Measurements from ENCODE around the gene ARFIP1. TPM values are rescaled to one million over a fixed set of nuclear protein-coding genes. Genes with fewer than 3 reads are reported as not detected.
"Not testable (repeated sequence)": the region's sequence is repeated elsewhere in the genome, so short reads cannot be mapped to it uniquely, and the experiment has no call there.

ARFIP1 gene
- total RNA-seq, 3 donors from 2014 or later (not counting 1 experiment from before 2014, with no cell fraction given): 13.7 to 20.6 (median 14.6) TPM

GRCh38 chr4:152850377-152850776 is 70.6 kb downstream of the ARFIP1 start:
- Mint-ChIP-seq H3K36me3 (peaks cover 20% of the 10 kb centered on the region), H3K9me3 (peaks cover 2 to 13% of the 10 kb centered on the region in 2 donors), H3K27ac (peak overlapping the region; percentile 9 to 68), H3K4me3 (peak overlapping the region; percentile 52), H3K4me1 (peaks cover 14 to 23% of the 10 kb centered on the region in 2 donors), H3K27me3 (ENCODE audit: low read depth in 2 of 2) (no peaks in the 10 kb centered on the region)
- intact Hi-C loops (cut with micrococcal nuclease): no loop called here
- peaks cover 7% of the 10 kb centered on the region for H3K9me3 ChIP-seq (ENCODE audit: control insufficient read depth, insufficient read depth, low read length)
- peaks cover 3% of the 10 kb centered on the region for H3K4me1 ChIP-seq (ENCODE audit: control insufficient read depth, insufficient read depth, low read length)
- TF ChIP-seq, protein P1, sequence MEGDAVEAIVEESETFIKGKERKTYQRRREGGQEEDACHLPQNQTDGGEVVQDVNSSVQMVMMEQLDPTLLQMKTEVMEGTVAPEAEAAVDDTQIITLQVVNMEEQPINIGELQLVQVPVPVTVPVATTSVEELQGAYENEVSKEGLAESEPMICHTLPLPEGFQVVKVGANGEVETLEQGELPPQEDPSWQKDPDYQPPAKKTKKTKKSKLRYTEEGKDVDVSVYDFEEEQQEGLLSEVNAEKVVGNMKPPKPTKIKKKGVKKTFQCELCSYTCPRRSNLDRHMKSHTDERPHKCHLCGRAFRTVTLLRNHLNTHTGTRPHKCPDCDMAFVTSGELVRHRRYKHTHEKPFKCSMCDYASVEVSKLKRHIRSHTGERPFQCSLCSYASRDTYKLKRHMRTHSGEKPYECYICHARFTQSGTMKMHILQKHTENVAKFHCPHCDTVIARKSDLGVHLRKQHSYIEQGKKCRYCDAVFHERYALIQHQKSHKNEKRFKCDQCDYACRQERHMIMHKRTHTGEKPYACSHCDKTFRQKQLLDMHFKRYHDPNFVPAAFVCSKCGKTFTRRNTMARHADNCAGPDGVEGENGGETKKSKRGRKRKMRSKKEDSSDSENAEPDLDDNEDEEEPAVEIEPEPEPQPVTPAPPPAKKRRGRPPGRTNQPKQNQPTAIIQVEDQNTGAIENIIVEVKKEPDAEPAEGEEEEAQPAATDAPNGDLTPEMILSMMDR (IDR thresholded peaks at IDR 0.05): no peak
- H3K27me3 ChIP-seq (ENCODE audit: control insufficient read depth, insufficient read depth, low read length): no peaks in the 10 kb centered on the region
- no peak overlapping the region for H3K27ac ChIP-seq (ENCODE audit: low read length)
- DNase-seq (peak in 1 of 2 donors; percentile 46), ATAC-seq (peak; percentile 76 to 85 (median 77))
- no peaks in the 10 kb centered on the region for H3K36me3 ChIP-seq (ENCODE audit: control insufficient read depth, insufficient read depth, low read length)
- WGBS (ENCODE audit: insufficient coverage): 3% methylated on average over 4 of the region's 4 CpGs
- no peak overlapping the region for H3K4me3 ChIP-seq (ENCODE audit: low read length)

GRCh38 chr4:152851226-152851625 is 71.5 kb downstream of the ARFIP1 start:
- Mint-ChIP-seq H3K9me3 (peaks cover 2 to 13% of the 10 kb centered on the region in 2 donors), H3K27ac (peak overlapping the region; percentile 9 to 68), H3K4me1 (peaks cover 14 to 23% of the 10 kb centered on the region in 2 donors), H3K27me3 (ENCODE audit: low read depth in 2 of 2) (no peaks in the 10 kb centered on the region), H3K36me3 (peaks cover 20% of the 10 kb centered on the region), H3K4me3 (no peak overlapping the region)
- Histone ChIP-seq H3K27ac (ENCODE audit: low read length) (no peak overlapping the region), H3K36me3 (ENCODE audit: control insufficient read depth, insufficient read depth, low read length) (no peaks in the 10 kb centered on the region), H3K9me3 (ENCODE audit: control insufficient read depth, insufficient read depth, low read length) (peaks cover 7% of the 10 kb centered on the region), H3K4me3 (ENCODE audit: low read length) (no peak overlapping the region), H3K27me3 (ENCODE audit: control insufficient read depth, insufficient read depth, low read length) (no peaks in the 10 kb centered on the region), H3K4me1 (ENCODE audit: control insufficient read depth, insufficient read depth, low read length) (peaks cover 3% of the 10 kb centered on the region)
- intact Hi-C loops (cut with micrococcal nuclease): no loop called here
- DNase-seq: no peak
- WGBS (ENCODE audit: insufficient coverage): 63% methylated on average over 1 of the region's 1 CpG
- TF ChIP-seq, protein P1 (IDR thresholded peaks at IDR 0.05): no peak
- ATAC-seq: no peak

GRCh38 chr4:152853293-152853692 is 73.5 kb downstream of the ARFIP1 start:
- TF ChIP-seq, protein P1 (IDR thresholded peaks at IDR 0.05): no peak
- peaks cover 20% of the 10 kb centered on the region for H3K36me3 Mint-ChIP-seq
- WGBS (ENCODE audit: insufficient coverage): 100% methylated on average over 2 of the region's 2 CpGs
- Histone ChIP-seq H3K27me3 (ENCODE audit: control insufficient read depth, insufficient read depth, low read length) (no peaks in the 10 kb centered on the region), H3K4me3 (ENCODE audit: low read length) (no peak overlapping the region), H3K4me1 (ENCODE audit: control insufficient read depth, insufficient read depth, low read length) (no peaks in the 10 kb centered on the region), H3K9me3 (ENCODE audit: control insufficient read depth, insufficient read depth, low read length) (peaks cover 7% of the 10 kb centered on the region), H3K27ac (ENCODE audit: low read length) (no peak overlapping the region), H3K36me3 (ENCODE audit: control insufficient read depth, insufficient read depth, low read length) (no peaks in the 10 kb centered on the region)
- H3K27me3 Mint-ChIP-seq (ENCODE audit: low read depth in 2 of 2): no peaks in the 10 kb centered on the region
- H3K4me1 Mint-ChIP-seq: peaks cover 14 to 23% of the 10 kb centered on the region in 2 donors
- DNase-seq (no peak), ATAC-seq (no peak)
- intact Hi-C loops (cut with micrococcal nuclease): no loop called here
- H3K4me3 Mint-ChIP-seq: no peak overlapping the region
- peaks cover 2 to 13% of the 10 kb centered on the region in 2 donors for H3K9me3 Mint-ChIP-seq
- H3K27ac Mint-ChIP-seq: no peak overlapping the region

DNA sequence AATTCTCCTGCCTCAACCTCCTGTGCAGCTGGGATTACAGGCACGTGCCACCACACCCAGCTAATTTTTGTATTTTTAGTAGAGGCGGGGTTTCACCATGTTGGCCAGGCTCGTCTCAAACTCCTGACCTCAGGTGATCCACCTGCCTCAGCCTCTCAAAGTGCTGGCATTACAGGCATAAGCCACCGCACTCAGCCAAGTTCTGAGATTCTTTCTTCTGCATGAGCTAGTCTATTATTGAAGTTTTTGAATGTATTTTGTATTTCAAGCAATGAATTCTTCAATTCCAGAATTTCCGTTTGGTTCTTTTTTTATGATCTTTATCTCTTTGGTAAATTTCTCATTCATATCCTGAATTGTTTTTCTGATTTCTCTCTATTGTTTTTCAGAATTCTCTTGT is 74.3 kb downstream of the ARFIP1 start:
- 98% methylated on average over 4 of the region's 5 CpGs for WGBS (ENCODE audit: insufficient coverage)
- ATAC-seq; H3K9me3 ChIP-seq (ENCODE audit: control insufficient read depth, insufficient read depth, low read length); DNase-seq; H3K27ac Mint-ChIP-seq; H3K27ac ChIP-seq (ENCODE audit: low read length); H3K36me3 ChIP-seq (ENCODE audit: control insufficient read depth, insufficient read depth, low read length); H3K27me3 Mint-ChIP-seq (ENCODE audit: low read depth in 2 of 2); H3K27me3 ChIP-seq (ENCODE audit: control insufficient read depth, insufficient read depth, low read length); H3K4me1 ChIP-seq (ENCODE audit: control insufficient read depth, insufficient read depth, low read length); H3K4me3 Mint-ChIP-seq; intact Hi-C loops (cut with micrococcal nuclease); H3K4me3 ChIP-seq (ENCODE audit: low read length): not testable (repeated sequence)
- Mint-ChIP-seq H3K9me3 (peaks cover 2 to 13% of the 10 kb centered on the region in 2 donors), H3K4me1 (peaks cover 14 to 23% of the 10 kb centered on the region in 2 donors), H3K36me3 (peaks cover 20% of the 10 kb centered on the region)

Measured in natural killer cell (primary cell).